Activated T-cell treated with anti-CD3 and anti-CD28 coated beads for 48 hours (primary cell): Measurements from ENCODE around the gene MFSD12.

Experiments used
- DNase-seq: peaks from one replicate; pipeline ENCODE4 v3.0.0-alpha.2; 2020; ENCODE audit warnings: low read depth

MFSD12 gene

DNA sequence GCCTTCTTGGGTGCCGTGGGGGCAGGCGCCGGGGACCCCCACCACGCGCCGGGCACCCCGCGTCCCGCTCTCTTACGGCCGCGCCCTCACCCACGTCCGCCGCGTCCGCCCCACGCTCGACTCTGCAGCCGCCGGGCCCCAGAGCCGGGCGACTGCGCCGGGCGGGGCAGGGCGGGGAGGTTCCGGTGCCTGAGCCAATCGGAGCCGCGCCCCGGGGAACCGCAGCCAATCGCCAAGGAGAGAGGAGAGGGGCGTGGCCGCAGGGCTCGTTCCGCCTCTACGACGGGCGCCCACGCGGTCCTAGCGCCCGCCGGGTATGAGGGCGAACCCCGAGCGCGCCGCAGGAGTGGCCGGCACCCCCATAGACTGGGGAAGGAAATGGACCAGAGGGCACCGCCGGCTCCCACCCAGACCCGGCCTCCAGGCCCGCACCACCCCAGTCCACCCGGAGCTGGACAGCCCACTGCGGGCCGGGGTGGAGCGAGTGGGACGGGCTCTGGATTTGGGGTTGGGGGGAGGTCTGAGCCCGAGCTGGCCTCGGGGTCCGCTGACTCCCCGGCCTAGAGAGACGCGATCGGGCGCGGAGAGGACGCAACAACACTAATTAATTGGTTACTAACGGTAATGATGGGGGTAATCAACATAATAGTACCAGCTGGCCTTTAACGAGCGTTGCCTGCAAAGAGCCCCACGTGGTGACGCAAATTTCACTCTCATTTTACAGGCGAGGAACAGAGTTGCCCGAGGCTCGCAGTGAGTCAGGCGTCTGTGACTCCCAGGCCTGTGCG is at the start of gene MFSD12:
TSS of gene MFSD12 (minus strand) at position 126 of the 788 bp plus-strand sequence. CDS start 183 bp downstream, outside the sequence.
- peak; percentile 97 for DNase-seq

DNA sequence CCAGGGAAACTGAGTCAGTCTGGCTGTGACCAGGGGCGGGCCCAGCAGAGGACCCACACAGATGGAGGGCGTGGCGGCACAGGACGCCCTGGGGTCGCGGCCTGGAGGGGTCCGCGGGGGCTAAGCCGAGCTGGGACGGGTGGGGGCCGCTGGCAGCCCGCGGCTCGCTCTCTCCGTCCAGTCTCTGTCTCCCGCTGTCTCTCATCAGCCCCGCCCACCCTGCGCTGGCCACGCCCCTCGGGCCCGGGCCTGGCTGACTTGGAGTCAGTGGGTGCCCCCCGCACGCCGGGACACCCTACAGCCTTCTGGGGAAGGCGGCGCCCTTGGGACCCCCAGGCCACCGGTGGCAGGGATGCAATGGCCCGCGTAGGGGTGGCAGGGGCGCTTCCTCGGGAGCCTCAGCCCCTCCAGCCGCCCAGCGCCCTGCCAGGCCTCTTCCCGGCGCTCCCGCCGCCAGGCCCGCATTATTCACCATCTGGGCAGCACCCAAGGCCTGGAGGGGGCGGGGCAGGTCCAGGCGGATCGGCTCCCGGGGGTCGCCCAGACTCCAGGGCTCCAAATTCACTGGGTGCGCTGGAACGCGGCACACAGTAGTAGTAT is 49.4 kb upstream of the MFSD12 start, which contains the start of gene TBXA2R:
TSS of gene TBXA2R (minus strand) at position 186 of the 600 bp plus-strand sequence. CDS start 6,241 bp downstream, outside the sequence.
- DNase-seq, result peak; percentile 64

DNA sequence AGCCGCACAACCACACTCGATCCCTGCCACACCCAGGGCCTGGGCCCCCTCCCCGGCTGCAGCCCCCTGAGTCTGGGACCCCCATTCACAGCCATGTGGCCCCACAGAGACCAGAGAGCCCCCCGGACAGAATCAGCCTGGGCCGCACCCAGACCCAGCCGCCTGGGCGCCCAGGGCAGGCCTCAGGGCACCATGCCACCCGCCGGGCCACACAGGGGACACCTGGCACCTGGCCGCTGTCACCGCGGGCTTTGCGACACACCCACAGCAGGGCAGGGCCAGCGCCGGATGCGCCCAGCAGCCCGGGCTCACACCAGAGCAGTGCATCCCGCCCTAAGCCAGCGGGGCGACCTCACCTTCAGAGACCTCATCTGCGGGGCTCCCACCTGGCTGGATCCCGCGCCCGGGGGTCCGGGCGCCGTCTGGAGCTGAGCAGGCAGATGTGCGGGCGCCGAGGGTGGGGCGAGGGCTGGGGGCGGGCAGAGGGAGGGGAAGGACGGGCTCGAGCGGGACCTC is 48.8 kb upstream of the MFSD12 start:
- peak; percentile 15 for DNase-seq

DNA sequence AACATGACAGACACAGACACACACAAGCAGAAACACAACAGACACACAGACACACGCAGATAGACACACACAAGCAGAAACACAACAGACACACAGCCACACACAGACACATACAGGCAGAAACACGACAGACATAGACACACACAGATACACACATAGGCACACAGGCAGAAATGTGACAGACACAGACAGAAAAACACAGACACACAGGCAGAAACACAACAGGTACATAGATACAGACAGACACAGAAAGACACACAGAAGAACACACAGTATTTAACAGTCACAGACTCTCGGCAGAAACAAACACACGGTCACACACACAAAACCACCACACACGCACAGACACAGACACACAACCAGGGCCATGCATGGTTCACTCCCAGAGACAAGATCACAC is 48.4 kb upstream of the MFSD12 start:
- DNase-seq, result no peak

DNA sequence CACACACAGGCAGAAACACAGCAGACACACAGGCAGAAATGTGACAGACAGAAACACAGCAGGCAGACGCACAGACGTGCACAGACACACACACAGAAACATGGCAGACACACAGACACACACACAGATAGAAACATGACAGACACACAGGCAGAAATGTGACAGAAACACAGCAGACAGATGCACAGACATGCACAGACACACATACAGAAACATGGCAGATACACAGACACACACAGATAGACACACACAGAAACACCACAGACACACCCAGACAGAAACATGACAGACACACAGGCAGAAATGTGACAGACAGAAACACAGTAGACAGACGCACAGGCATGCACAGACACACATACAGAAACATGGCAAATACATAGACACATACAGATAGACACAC is 48.0 kb upstream of the MFSD12 start:
- DNase-seq, result no peak

DNA sequence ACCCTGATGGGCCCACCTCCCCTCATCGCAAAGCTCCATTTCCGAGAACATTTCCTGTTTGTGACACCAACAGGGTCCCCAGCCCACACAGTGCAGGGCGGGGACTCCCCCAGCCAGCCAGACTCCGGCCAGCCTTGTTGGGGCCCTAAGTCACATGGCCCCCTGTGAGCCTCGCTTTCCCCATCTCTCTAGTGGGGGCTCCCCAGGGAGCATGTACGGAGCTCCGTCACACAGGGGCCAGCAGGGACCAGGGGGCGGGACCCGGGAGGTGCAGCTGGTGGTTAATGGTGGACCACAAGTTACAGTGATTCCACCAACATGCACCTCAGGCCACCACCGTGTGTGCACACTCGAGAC is 47.6 kb upstream of the MFSD12 start:
- DNase-seq, result no peak

DNA sequence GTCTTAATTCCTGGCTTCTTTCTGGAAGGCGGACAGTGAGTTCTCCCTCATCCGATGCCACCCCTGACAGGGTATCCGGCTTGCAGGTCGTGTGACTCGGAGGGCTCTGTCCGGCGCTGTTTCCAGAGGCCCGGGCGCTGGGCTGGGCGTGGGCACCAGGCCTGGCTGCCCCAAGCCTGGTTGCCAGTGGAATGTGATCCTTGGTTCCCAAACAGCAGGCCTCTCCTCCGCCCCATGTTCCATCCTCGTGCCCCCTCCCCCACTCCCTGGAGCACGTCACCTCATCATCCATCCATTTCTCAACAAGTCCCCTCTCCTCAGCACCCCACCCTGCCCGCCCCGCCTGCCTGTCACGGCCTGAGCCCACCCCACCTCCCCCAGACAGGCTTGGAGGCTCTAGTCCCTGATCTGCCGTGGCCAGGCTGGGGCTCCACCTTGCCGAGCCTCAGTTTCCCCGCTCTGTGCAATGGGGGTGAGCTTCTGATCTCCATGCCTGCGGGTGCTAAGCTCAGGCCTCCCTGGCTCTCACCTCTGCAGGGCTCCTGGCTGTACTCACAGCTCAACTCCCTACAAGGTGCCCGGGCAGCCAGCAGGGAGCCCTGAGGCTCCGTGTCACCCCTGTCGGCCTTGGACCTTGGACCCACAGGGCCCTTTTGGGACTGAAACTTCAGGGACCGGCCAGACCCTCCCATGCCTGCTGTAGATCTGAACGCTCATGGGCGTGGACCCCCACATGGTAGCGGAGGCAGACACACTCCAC is 47.0 kb upstream of the MFSD12 start:
- no peak for DNase-seq

DNA sequence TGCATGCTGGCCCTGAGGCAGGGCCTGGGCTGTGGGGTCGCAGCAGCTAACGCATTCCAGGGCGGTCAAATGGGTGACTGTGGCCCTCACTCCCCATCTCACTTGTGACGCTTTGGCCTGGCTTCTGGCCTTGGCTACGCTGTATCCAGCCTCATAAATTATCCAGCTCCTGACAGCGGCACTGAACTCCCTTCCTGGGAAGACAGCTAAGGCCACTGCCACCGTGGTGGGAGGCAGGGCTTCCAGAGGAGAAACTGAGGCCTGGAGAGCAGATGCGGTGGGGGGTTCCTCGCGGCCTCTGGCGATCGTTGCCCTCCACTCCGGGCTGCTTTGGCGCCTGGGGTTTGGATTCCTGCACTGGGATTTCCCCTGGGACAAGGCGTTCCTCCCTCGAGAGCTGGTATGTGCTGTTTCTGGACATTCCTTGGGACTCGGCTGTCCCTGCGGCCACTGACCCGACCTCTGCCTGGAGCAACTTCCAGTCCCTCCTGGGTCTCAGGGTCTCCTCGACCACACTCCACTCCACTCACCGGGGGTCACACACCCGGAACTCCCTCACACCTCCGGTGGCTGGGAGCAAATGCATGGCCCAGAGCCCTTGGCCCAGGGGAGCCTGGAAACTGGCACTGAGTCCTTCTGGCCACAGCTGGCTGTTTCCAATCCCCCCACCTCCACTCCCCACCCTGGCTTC is 45.9 kb upstream of the MFSD12 start:
- no peak for DNase-seq

DNA sequence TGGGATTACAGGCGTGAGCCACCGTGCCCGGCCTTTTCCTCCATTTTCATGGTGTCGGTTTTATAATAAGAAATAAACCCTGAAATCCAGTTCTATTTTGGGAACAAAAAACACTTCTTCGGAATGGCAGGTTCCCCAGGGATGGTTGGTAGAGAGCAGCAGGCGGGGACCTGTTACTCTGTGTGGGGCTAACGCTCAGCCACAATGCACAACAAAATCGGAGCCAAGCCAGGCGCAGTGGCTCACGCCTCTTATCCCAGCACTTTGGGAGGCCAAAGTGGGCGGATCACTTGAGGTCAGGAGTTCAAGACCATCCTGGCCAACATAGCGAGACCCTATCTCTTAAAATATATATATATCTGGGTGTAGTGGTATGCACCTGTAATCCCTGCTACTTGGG is 43.6 kb upstream of the MFSD12 start:
- no peak for DNase-seq

DNA sequence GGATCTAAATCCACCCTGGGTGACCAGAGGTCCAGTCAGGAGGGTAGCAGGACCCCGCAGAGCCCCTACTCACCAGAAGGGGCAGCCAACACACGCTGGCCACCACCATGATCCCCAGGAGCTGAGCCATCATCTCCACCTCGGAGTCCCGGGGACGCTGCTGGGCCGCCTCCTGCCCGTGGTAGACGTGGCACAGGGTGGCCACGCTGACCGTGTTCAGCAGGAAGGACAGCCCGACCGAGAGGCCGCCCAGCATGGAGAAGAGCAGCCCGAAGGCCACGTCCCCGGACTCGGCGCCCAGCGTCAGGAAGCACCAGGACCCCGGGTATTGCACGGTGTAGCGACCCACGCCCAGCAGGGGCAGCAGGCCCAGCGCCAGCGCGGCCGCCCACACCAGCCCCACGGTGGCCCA is 42.4 kb upstream of the MFSD12 start:
- DNase-seq, result no peak

DNA sequence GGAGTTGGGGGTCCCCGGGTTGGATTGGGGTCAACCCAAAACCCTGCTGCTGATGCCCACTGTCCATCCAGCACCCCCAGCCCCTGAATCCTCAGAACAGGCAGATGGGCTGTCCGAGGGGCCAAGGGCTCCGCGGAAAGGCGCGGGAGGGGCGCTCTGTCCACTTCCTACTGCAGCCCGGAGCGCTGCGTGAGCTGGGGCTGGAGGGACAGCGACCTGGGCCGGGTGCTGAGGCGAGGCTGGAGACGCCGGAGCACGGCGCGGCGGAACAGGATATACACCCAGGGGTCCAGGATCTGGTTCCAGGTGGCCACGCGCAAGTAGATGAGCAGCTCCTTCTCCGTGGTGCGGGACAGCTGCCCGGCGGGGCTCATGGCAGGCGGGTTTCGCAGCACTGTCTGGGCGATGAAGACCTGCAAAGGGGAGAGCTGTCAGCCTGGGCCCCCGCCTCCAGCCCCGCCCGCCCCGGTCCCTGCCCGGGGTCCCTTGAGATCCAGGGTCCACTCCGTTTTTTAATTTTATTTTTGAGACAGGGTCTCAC is 38.2 kb upstream of the MFSD12 start:
- DNase-seq, result no peak

DNA sequence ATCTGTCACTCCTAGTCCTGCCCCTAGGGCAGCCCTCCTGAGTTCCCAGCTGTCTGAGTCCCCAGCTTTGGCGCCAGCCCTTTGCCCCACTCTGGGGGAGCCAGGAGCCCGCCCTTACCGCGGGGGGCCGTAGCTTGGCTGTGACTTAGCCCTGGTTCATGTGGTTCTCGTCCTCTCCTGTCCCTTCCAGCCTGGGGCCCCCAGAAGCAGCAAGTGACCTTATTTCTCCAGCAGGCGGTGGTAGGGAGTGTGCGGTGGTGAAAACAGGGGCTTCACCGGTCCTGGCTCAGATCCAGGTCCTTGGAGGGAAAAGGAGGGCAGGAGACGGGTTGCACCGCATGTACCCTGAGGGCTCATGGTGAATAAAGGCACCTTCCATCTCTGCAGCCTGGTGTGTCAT is 35.8 kb upstream of the MFSD12 start:
- no peak for DNase-seq

DNA sequence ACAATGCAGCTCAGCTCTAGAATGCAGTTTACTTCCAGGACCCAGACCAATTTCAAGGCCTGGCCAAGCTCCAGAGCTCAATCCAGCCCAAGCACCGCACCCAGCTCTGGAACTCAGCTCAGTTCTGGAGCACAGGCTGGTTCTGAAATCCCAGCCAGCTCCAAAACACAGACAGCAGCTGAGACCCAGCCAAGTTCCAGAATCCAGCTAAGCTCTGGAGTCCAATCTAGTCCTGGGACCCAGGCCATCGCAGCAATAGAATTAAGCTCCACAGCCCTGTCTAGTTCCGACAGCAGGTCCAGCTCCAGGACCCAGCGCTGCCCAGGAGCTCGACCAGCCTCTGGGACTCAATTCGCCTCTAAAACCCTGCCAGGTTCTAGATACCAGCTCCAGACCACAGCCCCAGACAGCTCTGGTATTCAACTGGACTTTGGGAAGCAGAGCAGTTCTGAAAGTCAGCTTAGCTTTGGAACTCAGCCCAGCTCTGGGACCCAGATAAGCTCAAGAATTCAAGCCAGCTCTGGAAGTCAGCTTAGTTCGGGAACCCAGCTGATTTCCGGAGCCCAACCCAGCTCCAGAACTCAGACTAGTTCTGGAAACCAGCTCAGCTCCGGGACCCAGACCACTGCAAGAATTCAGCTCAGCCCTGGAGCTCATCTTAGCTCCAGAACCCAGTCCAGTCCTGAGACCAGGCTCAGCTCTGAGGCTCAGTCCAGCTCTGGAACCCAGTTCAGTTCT is 34.7 kb upstream of the MFSD12 start:
- no peak for DNase-seq

DNA sequence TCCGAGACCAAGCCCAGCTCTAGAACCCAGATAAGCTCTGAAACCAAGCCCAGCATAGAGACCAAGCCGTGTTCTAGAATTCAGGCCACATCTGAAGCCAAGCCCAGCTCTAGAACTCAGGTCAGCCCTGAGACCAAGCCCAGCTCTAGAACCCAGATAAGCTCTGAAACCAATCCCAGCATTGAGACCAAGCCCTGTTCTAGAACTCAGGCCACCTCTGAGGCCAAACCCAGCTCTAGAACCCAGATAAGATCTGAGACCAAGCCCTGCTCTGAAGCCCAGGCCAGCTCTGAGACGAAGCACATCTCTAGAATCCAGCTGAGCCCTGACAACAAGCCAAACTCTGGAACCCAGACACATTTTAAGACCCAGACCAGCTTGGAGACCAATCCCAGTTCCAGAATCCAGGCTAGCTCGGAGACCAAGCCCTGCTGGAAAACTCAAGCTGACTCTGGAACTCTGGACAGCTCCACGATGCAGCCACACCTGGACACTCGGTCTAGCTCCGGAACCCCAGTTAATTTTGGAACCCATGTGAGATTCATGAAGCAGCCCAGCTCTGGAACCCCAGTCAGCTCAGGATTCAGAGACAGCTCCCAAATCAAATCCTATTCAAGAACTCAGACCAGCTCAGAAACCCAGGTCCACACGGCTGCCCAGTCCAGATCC is 33.7 kb upstream of the MFSD12 start:
- DNase-seq, result no peak

DNA sequence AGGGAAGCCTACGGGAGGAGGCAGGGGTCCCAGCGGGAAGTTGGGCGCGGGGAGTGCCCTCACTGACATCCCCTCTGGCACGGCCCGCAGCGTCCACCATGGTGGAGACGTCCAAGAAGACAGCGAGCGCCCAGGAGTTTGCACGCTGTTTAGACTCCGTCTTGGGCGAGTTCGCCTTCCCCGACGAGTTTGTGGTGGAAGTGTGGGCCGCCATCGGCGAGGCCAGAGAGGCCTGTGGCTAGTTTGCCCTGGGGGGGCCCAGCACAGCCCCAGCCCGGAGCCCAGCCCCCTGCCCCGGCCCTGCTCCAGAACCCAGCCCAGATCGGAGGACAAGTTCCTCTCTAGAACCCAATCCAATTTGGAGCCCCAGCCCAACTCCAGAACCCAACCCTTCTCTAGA is 32.6 kb upstream of the MFSD12 start:
- DNase-seq, result no peak

DNA sequence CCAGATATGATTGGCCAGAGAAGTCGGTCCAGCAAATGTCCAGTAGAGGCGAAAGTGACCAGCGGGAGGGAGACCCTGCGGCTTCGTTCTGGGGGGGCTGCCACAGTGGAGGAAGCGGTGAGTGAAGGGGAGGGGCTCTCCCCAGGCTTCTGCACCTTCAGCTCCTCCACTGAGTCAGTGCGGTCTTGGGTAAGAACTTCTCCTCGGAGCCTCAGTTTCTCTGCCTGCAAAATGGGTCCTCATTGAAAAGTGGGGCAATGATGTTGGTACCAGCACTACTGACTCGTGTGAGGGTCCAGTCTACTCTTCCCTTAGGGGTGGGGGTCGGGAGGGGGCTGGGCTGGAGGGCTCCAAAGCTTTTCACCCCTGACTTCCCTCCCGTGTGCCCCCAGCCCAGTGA is 32.1 kb upstream of the MFSD12 start:
- no peak for DNase-seq

DNA sequence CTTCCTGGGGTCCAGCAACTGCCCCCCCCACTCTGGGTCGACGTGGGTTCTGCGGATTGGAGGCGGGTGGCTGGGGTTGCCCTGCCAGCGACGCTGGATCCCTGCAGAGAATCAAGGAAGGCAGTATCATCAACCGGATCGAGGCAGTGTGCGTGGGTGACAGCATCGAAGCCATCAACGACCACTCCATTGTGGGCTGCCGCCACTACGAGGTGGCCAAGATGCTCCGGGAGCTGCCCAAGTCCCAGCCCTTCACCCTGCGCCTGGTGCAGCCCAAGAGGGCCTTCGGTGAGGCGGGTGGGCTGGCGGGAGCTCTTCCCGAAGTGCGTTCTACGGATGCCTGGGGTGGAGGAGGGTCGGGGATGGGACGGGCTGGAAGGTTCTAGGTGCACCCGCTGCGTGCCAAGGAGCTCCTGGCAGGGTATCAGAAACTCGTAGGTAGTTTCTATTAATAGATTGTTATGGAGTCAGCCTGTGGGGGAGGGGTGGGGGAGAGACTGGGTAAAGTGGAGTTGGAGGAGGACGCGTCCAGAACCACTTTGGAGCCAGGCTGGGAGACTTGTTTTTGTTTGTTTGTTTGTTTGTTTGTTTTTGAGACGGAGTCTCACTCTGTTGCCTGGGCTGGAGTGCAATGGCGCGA is 29.4 kb upstream of the MFSD12 start:
- no peak for DNase-seq

DNA sequence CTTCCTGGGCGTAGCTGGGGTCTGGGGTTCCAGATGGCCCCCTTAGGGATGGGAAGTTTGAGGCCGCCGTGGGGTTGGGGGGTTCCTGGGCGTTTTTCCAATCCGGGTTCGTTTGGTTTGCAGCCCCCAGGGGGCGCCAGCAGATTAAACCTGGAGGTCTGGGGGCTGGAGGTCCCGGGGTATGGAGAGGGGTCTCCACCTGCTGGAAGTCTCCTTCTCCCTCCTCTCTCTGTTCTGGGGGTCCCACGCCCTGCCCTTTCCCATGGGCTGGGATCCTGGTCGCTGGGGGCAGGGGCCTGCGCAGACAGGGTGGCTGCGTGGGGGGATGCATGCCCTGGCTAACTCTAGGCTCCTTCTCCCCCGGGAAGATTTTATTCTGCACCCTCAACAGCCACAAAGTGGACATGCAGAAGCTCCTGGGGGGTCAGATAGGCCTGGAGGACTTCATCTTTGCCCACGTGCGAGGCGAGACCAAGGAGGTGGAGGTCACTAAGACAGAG is 28.8 kb upstream of the MFSD12 start:
- peak; percentile 27 for DNase-seq

DNA sequence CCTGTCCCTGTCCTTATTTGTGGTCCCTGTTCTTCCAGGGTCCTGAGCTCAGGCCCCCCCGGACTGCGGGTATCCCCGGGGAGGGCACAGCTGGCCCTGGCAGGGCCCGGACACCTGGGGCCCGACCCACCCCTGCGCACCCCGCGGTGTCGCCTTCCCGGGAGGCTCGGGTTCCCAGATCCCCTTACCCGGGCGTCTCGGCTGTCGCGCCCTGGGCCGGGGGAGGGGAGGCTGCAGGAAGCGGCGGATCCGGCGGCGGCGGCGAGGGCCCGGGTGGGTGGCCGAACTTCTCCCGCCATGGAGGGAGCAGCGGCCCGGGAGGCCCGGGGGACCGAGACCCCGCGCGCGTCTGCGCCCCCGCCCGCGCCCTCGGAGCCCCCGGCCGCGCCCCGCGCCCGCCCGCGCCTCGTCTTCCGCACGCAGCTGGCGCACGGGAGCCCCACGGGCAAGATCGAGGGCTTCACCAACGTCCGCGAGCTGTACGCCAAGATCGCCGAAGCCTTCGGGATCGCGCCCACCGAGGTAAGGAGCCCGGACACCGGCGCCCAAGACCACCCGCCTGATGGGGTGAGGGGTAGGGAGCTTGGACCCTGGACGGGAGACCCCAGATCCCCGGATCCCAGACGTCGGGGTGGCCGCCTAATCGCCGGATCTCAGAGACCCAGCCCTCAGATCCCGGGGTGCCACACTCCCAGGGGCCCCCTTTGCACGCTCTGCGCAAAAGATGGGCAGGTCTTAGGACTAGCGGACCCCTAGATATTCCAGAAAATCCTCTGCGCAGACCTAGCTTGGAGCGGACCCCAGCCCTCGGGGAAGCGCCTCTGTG is 28.1 kb upstream of the MFSD12 start, which contains the start of gene GIPC3:
TSS of gene GIPC3 (plus strand) at position 178 of the 826 bp plus-strand sequence. CDS start at position 298, 120 bp downstream.
- no peak for DNase-seq
